Loucy (cell line): ENCODE measurements around the gene ATG2A.

Experiments
- CTCF ChIP-seq: fragments of 200-600 bp; sonication (generic); conservative IDR thresholded peaks from 2 replicates; pipeline ENCODE4 v1.5.1; 2014; ENCODE audit warnings: mild to moderate bottlenecking, antibody characterized with exemption, low read length
- EZH2phosphoT487 ChIP-seq: fragments of 200-600 bp; IDR thresholded peaks from 2 replicates; pipeline ENCODE4 v1.6.1; 2018; ENCODE audit warnings: antibody characterized with exemption, mild to moderate bottlenecking, moderate library complexity, borderline replicate concordance

DNA sequence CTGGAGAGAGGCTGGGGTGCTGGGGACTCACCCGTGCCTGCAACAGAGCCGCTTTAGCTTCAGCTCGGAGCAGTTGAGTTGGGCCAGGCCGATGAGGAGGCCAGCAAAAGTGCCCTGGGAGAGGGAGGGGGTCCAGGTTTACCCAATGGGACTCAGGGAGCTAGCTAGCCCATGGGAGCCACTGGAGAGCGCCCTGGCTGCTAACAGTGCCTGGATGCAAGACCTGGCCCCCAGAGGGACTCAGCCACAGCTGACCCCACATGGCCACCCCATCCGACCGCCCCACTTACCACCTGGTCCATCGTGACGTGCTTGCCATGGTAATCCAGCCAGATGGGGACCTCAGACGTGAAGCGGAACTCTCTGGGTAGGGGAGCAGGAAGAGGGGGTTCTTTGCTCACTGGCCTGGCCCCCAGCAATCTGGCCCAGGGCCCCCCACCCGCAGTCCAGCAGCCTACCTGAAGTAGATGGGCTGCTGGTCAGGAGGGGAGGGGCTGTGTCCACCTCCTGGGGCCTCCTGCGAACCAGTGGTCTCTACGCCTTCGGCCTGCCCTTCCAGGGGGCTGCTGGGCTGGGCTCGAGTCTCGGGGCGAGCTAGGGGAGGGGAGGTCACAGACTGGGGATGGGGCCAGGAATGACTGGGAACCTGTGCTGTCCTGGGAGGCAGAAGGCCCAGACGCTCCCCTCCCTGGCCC, 19.5 kb downstream of the ATG2A start:
- TF ChIP-seq EZH2phosphoT487 (no peak), CTCF (no peak)
